GM18867 (cell line): ENCODE measurements around the gene SLC16A7.

Experiments
- ATAC-seq: cut with Tn5 transposase; IDR thresholded peaks from one replicate; pipeline ENCODE4 v1.9.1; 2021; ENCODE audit warnings: mild to moderate bottlenecking, moderate library complexity; ENCODE audit not compliant: unreplicated experiment

SLC16A7 gene

DNA sequence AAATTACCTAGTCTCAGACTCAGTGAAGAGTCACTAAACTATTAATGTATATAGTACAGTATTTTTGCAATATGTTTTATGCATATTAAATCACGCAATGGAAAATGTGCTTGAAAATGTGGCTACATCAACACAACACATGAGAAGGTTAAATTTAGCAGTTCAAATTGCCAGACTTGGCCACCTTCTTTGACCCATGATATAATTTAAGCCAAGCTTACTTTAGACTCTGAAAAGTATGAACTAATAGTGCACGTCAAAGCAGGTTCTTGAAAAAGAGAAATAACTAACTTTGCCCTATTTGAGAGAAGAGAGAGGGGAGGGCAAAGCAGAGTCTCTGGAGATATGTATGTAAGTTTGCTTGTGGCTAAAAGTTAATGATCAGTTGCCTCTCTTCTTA, 68.7 kb downstream of the SLC16A7 start:
- no peak for ATAC-seq

DNA sequence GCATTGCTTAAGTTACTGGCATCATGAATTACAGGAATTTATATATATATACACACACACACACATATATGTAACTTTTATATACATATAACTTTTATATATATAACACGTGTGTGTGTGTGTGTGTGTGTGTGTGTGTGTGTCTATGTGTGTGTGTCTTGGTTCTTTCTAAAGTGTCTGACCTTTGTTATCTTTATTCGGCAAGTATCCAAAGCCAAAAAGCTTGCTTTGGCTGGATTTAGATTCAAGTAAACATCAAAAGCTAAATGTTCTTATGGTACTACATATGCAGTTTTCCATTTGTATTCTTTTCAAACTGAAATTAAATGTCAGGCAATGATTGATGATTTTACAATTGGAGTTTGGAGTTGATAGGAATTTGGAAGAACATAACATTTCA, 69.9 kb downstream of the SLC16A7 start:
- ATAC-seq = no peak

DNA sequence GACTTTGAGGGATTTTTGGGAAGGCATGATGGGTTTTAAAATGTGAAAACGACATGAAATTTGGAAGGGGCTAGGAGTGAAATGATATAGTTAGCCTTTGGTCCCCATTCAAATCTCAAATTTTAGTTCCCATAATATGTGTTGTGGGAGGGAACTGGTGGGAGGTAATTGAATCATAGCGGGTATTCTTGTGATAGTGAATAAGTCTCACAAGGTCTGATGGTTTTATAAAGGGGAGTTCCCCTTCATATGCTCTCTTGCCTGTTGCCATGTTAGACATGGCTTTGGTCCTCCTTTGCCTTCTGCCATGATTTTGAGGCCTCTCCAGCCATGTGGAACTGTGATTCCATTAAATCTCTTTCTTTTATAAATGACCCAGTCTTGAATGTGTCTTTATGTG, 72.8 kb downstream of the SLC16A7 start:
- no peak for ATAC-seq

DNA sequence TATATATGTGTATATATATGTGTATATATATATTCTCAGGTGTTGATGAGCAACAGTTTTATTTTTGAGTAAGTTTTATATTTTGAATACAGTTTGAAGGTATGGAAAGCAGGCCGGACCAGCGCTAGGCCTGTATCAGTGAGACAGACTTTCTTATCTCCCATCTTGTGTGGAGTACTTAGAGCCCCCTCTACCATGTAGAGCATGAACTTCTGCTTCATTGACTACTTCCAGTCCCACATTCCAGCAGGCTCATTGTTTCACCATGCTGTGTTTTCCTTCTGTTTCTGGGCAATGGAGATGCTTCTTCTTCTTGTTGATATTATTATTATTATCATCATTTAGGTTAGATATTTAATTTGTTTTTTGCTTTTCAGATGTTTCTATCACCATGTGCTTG, 76.4 kb downstream of the SLC16A7 start:
- no peak for ATAC-seq

DNA sequence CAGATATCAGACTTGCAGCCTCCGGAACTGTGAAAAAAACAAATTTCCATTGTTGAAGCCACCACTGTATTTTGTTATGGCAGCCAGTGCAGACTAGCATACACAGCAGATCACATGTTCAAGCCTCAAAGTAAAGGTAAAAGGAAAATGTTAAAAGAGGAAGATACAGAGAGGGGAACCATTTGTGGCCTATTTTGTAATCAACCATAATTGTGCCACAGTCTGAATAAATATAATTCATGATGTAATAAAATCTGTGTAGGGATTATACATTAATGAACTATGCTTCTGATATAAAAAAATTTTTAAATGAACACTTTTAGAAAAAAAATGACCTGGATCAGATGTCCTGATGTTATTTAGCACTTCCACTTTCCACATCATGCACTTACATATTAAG, 79.6 kb downstream of the SLC16A7 start:
- no peak for ATAC-seq

DNA sequence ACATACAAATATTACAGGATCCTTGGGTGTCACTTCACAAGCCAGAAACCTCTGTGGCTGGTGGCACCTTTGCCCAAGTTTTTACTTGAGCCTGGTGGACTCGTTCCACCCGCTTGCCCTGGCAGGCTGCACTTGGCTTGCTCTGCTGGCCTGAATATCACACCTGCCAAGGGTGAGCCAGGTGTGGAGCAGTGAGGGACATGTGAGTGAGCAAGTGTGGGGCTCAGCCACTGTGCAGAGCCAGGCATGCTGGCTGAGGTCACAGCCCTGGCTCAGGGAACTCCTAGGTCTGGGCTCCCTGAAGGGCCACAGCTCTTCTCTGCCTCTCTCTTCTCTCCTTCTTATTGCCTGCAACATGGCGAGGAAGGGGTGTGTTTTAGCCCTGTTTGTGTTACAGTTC, 82.0 kb downstream of the SLC16A7 start:
- no peak for ATAC-seq

DNA sequence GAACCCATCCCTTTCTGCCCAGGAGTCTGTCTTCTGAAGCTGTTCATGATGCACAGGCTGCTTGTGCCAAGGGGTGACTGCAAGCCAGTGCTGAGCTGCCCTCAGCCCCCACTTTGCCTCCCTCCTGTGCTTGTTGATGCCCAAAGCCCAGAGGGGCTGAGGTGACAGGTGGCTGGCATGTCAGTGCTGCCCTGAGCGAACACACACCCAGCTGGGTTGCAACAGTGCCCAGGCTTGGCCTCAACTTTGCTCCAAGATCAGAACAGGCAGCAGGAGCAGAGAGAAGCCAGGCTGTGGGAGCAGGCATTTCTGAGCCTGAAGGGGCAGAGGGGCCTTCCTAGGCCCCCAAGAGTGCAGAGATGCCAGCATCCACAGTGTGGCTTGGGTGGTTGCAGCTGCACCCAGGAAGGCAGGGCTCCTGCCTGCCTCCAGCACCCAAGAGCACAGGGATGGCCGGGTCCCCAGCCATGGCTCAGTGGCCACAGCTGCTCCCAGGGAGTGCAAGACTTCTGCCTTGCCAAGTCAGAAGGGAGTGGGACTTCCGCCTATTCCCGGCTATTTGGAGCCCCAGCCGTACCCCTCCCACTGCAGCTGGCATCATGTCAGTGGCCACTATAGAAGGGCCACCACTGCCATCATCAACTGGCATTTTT, 83.1 kb downstream of the SLC16A7 start:
- no peak for ATAC-seq

DNA sequence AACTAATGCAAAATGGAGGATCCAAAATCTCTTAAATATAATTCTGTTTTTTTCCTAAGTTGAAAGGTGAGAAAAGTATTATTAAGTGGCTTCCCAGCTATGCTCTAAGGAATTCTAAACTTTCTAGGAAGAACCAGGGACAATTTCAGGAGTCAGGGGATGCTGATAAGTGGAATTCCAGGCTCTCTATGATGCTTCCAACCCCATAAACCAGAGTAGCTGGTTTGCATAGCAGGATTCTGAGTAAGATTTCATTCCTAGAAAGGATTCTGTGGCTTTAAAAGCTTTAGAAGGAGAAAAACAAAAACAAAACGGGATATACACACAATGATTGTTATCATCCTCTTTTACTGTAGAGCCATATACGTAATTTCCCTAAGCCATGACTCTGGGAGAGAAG, 93.9 kb downstream of the SLC16A7 start:
- no peak for ATAC-seq

DNA sequence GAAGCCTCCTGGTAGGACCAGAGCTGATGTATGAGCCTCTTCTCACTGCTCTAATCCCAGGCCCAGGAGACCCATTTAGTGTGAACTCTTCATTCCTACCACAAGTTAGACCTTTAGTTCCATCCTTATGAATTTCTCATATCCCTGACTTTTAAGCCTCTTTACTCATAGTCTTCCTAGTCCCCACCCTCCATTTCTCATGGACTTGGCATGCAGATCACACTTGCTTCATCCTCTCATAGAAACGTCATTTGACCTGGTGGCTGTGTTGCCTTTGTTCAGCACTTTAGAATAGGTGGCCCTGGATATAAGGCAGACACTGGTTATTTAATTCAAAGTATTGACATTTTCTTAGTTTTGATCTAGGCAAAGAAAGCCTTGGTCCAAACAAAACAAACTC, 99.5 kb downstream of the SLC16A7 start:
- ATAC-seq = no peak

DNA sequence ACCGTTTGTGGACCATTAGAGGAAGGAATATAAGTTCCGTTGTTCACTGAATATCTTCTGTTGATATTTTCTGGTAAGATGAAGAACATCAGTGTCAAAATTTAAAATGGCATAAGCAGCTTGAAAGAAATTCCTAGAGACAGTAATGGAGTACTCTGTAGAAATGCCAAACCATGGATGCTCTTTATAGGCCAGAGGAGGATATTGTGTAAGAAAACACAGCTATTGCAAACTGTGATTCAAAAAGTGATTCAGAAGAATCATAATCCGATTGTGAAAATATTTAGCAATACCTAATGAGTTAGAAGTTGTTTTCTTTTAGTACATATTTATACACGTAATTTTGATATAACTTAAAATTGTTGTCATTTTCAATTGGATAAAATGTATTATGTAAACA, 102.8 kb downstream of the SLC16A7 start:
- no peak for ATAC-seq

DNA sequence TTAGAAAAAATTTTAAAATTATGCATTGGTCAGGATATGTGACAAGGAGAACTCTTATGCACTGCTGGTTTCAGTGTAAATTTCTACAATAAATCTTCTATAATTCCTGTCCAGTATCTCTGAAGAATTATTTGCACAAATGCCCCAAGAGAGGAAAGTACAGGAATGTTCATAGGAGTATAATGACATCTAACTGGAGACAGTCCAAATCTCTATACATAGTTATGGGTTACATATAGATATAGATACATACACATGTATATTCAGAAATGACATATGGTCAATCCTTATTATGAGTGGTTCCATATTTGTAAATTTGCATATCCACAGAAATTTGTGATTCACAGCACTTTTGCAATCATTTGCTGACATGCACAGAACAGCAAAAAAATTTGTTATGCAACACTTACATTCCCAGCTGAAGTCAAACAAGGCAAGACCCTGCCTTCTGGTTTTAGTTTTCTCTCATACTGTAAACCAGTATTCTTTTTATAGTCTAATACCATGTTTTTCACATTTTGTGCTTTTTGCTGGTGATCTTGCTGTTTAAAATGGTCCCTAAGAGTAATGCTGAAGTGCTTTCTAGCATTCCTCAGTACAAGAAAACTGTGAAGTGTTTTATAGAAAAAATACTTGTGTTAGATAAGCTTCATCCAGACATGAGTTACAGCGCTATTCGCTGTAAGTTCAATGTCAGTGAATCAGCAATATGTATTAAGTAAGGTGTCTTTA, 103.8 kb downstream of the SLC16A7 start:
- ATAC-seq = no peak

DNA sequence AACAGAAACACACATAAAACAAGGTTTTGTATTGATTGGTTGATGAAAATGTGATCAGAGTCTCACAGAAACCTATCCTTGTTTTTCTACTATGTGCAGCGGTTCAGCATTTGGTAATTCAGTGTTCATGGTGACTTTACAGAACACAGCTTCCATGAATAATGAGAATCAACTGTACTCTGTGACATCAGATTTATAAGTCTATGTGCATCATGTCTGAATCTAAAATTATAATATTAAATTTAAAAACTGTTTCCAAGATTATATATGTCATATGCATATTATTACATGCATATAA, 104.3 kb downstream of the SLC16A7 start:
- ATAC-seq = no peak

DNA sequence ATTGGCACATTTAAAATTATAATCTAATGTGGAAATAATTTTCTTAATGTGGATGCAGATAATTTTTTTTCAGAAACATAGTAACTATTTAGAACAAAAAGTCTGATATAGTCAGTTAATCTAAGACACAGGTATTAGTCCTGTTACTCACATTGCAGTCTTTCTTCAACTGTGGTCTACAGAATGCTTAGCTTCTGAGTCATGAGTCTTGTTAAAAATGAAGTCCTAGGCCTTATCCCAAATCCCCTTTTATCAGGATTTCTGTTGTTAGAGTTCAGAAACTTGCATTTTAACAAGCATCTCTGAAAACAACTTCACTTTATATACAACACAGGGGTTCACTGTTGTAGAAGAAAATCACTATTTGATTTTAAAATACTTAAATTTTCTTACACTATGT, 112.2 kb downstream of the SLC16A7 start:
- ATAC-seq = no peak

DNA sequence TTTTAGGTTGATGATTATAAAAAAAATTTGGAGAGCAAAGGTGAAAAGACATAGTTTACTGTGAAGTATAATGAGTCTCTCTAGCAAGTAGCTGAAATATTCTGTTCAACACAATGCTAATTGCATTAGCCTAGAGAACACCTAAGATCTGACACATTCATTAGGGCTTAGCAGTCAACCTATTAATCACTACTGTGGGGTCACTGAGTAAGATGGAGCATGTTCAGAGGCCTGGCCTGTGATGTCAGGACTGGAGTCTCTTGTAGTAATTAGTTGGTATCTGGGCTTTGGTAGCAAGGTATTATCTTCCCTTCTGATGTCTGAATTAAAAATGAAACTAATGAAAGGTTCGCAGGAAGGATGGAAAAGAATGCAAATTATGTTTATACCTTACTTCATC, 112.7 kb downstream of the SLC16A7 start:
- ATAC-seq = no peak

DNA sequence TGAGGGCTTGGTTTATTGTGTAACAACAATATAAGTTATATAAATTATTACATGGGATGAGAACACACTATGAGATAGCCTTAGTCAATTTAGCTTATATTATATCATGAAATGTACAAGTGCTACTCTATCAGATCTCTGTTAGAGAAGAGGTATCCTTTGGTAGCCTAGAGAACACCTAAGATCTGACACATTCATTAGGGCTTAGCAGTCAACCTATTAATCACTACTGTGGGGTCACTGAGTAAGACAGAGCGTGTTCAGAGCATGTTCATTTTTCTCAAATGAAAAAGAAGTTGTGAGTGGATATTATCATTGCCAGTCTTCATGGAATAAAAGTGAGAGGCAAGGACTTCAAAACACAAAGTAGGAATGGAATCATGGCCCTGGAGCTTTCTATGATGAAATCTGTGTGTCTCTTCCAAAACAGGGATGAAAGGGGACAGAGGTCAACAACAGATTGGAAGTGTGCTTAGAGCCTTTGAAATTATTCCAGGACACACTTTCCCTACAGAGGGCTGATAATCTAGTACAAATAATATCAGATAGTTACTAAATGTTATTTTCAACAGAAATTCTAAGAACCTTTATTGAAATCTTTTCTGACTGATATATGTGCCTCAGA, 114.3 kb downstream of the SLC16A7 start:
- no peak for ATAC-seq

DNA sequence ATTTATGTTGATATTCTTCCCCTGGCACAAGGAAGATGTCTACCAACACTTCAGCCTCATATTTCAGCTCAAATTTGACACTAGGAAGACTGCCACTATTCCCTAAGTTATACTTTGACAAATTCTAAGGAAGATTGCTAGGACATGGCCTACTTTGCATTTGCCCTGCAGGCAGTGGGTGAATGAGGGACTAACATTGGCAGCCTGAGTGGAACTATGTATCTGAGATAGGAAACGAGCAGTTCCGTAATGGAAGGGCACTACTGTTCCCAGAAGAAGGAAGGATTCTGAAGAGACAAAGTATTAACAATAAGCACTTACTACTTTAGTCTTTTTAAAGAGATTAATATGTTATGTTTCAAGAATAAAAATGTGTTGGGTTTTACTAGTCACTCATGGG, 115.1 kb downstream of the SLC16A7 start:
- no peak for ATAC-seq

DNA sequence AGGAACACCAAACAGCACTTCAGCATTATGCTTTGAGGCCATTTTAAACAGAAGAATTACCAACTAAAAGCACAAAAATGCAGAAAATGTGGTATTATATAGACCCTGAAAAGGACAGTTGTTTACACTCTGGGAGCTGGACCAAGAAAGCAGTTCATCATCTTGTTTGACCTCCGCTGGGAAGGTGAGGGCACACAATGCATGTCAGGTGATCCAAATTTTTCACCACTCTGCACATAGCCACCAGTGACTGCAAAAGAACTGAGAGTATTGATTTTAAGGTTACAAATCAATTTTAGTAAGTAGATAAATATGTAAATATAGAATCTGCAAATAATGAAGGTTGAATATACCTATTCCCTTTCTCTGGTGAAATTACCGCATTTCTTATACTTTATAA, 119.6 kb downstream of the SLC16A7 start:
- ATAC-seq = no peak

DNA sequence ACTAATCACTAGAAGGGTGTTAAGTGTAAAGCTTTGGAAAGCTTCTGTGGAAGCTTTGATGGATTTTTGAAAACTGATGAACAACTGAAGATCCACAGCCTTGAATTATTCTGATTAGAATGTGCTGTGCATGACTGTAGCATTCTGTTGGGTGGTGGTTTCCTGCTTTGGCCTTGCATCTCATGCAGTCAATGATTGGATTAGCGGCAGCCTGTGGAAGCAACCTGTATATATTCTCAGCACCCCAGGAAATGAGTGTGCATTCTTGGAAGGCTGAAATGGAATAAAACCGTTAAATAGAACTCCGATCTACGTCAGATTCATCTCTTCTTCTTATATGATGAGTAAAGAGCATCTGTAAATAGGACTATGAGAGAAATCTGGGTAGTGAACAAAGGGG, 120.2 kb downstream of the SLC16A7 start:
- no peak for ATAC-seq

DNA sequence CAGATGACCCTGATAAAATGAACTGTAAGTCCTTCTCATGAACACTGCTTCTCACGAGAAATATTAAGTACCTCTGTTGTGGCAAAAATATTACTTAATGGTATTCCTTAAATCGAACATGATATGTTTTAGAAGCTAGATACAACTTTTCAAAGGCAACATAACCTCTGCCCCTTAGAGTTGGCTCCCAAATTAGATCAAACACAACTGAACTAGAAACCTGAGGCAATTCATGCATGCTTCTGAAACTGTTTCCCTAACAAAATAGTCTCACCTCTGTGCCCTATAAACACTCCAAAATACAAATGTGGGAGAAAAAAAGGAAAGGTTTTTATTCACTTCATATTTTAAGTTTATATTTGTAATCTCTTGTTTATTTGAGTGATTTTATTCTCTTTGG, 121.6 kb downstream of the SLC16A7 start:
- ATAC-seq = no peak

DNA sequence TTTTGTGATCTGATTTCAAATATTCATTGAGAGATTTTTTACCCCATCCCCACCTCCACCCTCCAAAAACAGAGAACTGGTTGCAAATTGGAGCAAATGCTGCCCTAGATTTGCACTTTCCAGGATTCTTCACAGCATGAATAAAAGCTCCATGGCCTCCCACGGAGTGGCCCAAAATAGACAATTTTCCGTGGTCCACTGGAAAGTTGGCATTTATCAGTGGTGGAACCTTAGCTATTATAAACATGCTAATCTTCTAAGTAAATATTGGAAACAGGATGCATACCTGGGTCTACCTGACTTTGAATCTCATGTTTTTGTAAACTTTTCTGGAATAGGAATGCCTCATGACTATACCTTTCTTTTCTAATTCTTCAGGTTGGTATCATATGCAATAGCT, 123.9 kb downstream of the SLC16A7 start:
- no peak for ATAC-seq

DNA sequence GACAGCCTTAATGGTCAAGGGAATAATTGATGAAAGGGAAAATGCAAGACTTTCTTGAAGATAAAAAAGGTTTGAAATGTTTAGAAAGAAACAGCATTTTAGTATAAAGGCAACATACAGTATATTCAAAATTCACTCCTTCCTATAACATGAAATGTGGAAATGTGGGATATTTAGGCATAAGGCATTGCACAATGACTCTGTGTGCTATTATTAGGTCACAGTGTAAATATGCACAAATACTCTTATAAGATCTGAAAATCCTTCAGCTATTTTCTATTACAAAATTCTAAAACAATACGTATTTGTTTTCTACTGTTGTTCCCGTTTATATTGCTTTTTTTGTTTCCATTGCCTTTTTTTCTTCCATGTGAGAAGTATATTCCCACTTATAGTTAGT, 127.7 kb downstream of the SLC16A7 start:
- ATAC-seq = no peak

DNA sequence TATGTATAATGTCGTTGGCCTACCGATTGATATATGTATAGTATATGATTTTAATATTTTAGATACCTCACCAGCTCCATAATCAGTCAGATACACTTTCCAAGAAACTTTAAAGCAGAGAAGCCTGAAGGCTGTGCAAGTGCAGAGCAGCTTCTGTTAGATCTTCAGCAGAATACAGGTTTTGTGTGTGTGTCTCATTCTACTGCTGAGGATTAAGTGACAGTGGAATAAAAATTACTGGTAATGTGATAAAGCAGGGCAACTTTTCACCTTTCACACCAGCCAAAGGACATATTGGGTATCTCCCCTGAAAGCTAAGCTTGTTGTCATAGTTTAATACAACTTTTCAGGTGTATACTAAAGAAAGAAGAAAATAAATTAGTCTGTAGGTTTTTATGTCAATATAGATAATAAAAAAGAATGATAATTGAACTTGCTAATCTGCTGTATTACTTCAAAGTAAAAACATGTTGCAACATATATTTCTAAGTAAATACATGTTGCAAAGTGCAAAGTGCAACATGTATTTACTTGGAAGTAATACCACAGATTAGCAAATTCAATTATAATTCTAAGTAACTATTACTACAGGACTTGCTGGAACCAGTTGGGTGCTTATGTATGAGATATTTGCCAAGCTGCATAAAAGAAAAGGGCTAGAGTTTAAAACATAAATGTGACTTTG, 128.3 kb downstream of the SLC16A7 start:
- no peak for ATAC-seq
